Endothelial cell of umbilical vein (primary cell): ENCODE measurements around the gene KLC1. TPM values are rescaled to one million over a fixed set of nuclear protein-coding genes. Genes with fewer than 3 reads are reported as not detected.

ENCODE experiments used
- BruUV-seq: library from RNA; stranded (reverse); fragments of 400-500 nt; replicated peaks from 2 replicates; lab custom pipeline; 2021; lab: Mats Ljungman, UMichigan
- CTCF ChIA-PET: fragments of 300-600, 350-600 bp; sonication (Branson Sonifier 250); formaldehyde crosslinking; loops from one replicate; lab custom pipeline; 2021; ENCODE audit warnings: antibody characterized with exemption, inconsistent platforms; lab: Charles Lee
- POLR2A ChIA-PET: fragments of 300-600, 350-600 bp; sonication (Branson Sonifier 250); formaldehyde crosslinking; loops from one replicate; lab custom pipeline; 2021; ENCODE audit warnings: antibody characterized with exemption, inconsistent platforms; lab: Charles Lee
- DNase-seq: peaks from one replicate; pipeline ENCODE4 v3.0.0-alpha.2; 2011; ENCODE audit warnings: low read depth, low spot score
- FAIRE-seq: peaks from 2 replicates; lab custom pipeline; 2011; peaks lifted over from hg19 to GRCh38; lab: Jason Lieb, UNC
- H2AFZ ChIP-seq: 2 replicates; pipeline ENCODE4 v1.6.0; 2012; ENCODE audit warnings: low read depth, low read length, control low read depth, inconsistent platforms
- H3K27ac ChIP-seq: 2 replicates; pipeline ENCODE4 v1.5.1; 2011; ENCODE audit warnings: low read depth, mild to moderate bottlenecking, control low read depth, low read length, moderate library complexity; ENCODE audit not compliant: insufficient read depth
- H3K27me3 ChIP-seq, 2 experiments: 2 replicates each; pipeline versions ENCODE4 v1.6.0 to v1.6.1; 2011; ENCODE audit warnings: low read length in 2 of 2, mixed read lengths in 1 of 2; ENCODE audit not compliant: control insufficient read depth in 2 of 2, insufficient read depth in 2 of 2
- H3K36me3 ChIP-seq, 2 experiments: 2 replicates in 1 of 2; 3 replicates in 1 of 2; pipeline ENCODE4 v1.5.1; 2011; ENCODE audit warnings: low read length in 2 of 2, mild to moderate bottlenecking in 1 of 2, moderate library complexity in 1 of 2; ENCODE audit not compliant: control insufficient read depth in 2 of 2, insufficient read depth in 2 of 2; ENCODE audit errors: extremely low read depth in 1 of 2
- H3K4me1 ChIP-seq: 3 replicates; pipeline ENCODE4 v1.5.1; 2011; ENCODE audit warnings: mild to moderate bottlenecking, low read length; ENCODE audit not compliant: control insufficient read depth, insufficient read depth; ENCODE audit errors: extremely low read depth
- H3K4me2 ChIP-seq: 2 replicates; pipeline ENCODE4 v1.6.1; 2011; ENCODE audit warnings: low read length, control low read depth, mixed read lengths; ENCODE audit not compliant: insufficient read depth
- H3K4me3 ChIP-seq, 3 experiments: fragments of 200-600 bp in 1 of 3; sonication (generic), shearing (Covaris generic) in 1 of 3; replicated peaks in 1 of 3; 2 replicates each; pipeline ENCODE4 v1.5.1; 2011 to 2016; ENCODE audit warnings: control low read depth in 3 of 3, low read length in 3 of 3, mild to moderate bottlenecking in 2 of 3, inconsistent platforms in 1 of 3, low read depth in 1 of 3, moderate library complexity in 1 of 3; ENCODE audit not compliant: insufficient read depth in 1 of 3
- H3K79me2 ChIP-seq: 2 replicates; pipeline ENCODE4 v1.6.0; 2012; ENCODE audit warnings: low read length, inconsistent platforms; ENCODE audit not compliant: control insufficient read depth, insufficient read depth
- H3K9ac ChIP-seq: replicated peaks from 2 replicates; pipeline ENCODE3; 2011; ENCODE audit warnings: low read length, control low read depth; ENCODE audit not compliant: insufficient read depth; ENCODE audit errors: extremely low read depth
- H3K9me1 ChIP-seq: replicated peaks from 3 replicates; pipeline ENCODE4 v1.6.0; 2011; ENCODE audit warnings: mild to moderate bottlenecking, low read length; ENCODE audit not compliant: control insufficient read depth, insufficient read depth; ENCODE audit errors: extremely low read depth
- H3K9me3 ChIP-seq: replicated peaks from 2 replicates; pipeline ENCODE4 v1.5.1; 2012; ENCODE audit warnings: low read length, inconsistent platforms; ENCODE audit not compliant: control insufficient read depth, insufficient read depth
- H4K20me1 ChIP-seq: replicated peaks from 2 replicates; pipeline ENCODE3; 2011; ENCODE audit warnings: mild to moderate bottlenecking, low read length; ENCODE audit not compliant: control insufficient read depth, insufficient read depth; ENCODE audit errors: extremely low read depth
- FOS ChIP-seq: IDR thresholded peaks from 2 replicates; pipeline ENCODE4 v1.6.1; 2011; ENCODE audit warnings: mild to moderate bottlenecking, low read length, moderate library complexity, borderline replicate concordance; ENCODE audit not compliant: insufficient read depth
- GATA2 ChIP-seq: IDR thresholded peaks from 2 replicates; pipeline ENCODE4 v1.7.0; 2011; ENCODE audit warnings: low read depth, mild to moderate bottlenecking, moderate library complexity, mixed read lengths, low read length; ENCODE audit not compliant: insufficient read length, insufficient read depth
- JUN ChIP-seq: IDR thresholded peaks from 2 replicates; pipeline ENCODE4 v1.6.1; 2011; ENCODE audit warnings: borderline replicate concordance, low read depth; ENCODE audit not compliant: insufficient read length, insufficient read depth
- POLR2A ChIP-seq: IDR thresholded peaks from 2 replicates; pipeline ENCODE4 v1.6.1; 2012; ENCODE audit warnings: low read depth, mild to moderate bottlenecking, control low read depth, low read length
- POLR2AphosphoS5 ChIP-seq: IDR thresholded peaks from 2 replicates; pipeline ENCODE4 v1.6.1; 2012; ENCODE audit warnings: low read depth, mild to moderate bottlenecking, control low read depth, low read length, moderate library complexity; ENCODE audit not compliant: insufficient read depth
- dilution Hi-C: fragments of 300-500 bp; cut with MboI; formaldehyde crosslinking; loops from one replicate; pipeline ENCODE4 v1.15.0; 2019; ENCODE audit warnings: low sequenced_read_pairs; ENCODE audit not compliant: extremely low pct_ligation_motif_present
- intact Hi-C: fragments of 100-400 bp; cut with micrococcal nuclease; formaldehyde crosslinking; loops from one replicate; pipeline ENCODE4 v1.10.0; 2022
- polyA plus RNA-seq, 4 experiments: library from polyadenylated mRNA; depleted of rRNA in 3 of 4; stranded (reverse) in 3 of 4; unstranded in 1 of 4; fragments of >200 nt; gene quantifications; 2 replicates each; pipeline versions ENCODE4 v1.2.1 to v1.2.3, GENCODE V29; 2011 to 2012; ENCODE audit warnings: missing spikeins in 1 of 4
- total RNA-seq: library from RNA; stranded (reverse); gene quantifications from 2 replicates; pipeline ENCODE4 v1.2.3, GENCODE V29; 2021
- TF ChIP-seq, protein P1 (sequence below): IDR thresholded peaks from 2 replicates; pipeline ENCODE4 v1.6.1; 2011; ENCODE audit not compliant: insufficient read depth, insufficient read length
- TF ChIP-seq, protein P2 (sequence below), 2 donors: IDR thresholded peaks; 1 replicate in 1 of 2; 2 replicates in 1 of 2; pipeline ENCODE4 v1.5.1; 2011; ENCODE audit warnings: low read length in 2 of 2, mild to moderate bottlenecking in 2 of 2, moderate library complexity in 2 of 2, control low read depth in 1 of 2, inconsistent platforms in 1 of 2, low read depth in 1 of 2; ENCODE audit not compliant: insufficient read depth in 1 of 2; ENCODE audit errors: extremely low read depth in 1 of 2

KLC1 gene
- total and polyA plus RNA-seq, 2 donors (not counting 3 experiments of a cell fraction or from before 2014, with no cell fraction given), result 124 to 233 TPM

DNA sequence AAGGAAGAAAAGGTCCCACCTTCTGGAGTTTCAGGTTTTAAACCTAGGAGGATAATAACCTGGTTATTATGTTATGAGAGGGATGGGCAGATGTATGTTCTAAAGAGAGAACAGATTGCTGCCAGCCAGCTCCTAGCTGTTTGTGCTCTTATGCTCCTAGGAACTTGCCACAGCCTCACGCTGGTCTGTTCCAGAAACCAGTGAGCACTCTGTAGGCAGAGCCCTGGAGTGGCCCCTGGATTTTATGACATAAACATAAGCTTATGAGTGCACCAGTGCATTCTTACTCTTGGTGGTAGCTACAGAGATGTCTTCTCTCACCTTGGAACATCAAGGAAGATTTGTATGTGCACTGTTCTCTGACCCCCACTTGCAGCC is 27.7 kb downstream of the KLC1 start:
- no peaks in the 10 kb centered on the region for H3K9me1 ChIP-seq
- TF ChIP-seq, protein P1, sequence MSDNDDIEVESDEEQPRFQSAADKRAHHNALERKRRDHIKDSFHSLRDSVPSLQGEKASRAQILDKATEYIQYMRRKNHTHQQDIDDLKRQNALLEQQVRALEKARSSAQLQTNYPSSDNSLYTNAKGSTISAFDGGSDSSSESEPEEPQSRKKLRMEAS, result no peak
- TF ChIP-seq JUN (no peak), GATA2 (no peak), POLR2A (no peak), POLR2AphosphoS5 (no peak), FOS (no peak)
- TF ChIP-seq, protein P2, sequence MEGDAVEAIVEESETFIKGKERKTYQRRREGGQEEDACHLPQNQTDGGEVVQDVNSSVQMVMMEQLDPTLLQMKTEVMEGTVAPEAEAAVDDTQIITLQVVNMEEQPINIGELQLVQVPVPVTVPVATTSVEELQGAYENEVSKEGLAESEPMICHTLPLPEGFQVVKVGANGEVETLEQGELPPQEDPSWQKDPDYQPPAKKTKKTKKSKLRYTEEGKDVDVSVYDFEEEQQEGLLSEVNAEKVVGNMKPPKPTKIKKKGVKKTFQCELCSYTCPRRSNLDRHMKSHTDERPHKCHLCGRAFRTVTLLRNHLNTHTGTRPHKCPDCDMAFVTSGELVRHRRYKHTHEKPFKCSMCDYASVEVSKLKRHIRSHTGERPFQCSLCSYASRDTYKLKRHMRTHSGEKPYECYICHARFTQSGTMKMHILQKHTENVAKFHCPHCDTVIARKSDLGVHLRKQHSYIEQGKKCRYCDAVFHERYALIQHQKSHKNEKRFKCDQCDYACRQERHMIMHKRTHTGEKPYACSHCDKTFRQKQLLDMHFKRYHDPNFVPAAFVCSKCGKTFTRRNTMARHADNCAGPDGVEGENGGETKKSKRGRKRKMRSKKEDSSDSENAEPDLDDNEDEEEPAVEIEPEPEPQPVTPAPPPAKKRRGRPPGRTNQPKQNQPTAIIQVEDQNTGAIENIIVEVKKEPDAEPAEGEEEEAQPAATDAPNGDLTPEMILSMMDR (IDR thresholded peaks at IDR 0.05; ENCODE audit: extremely low read depth in 1 of 2, insufficient read depth in 1 of 2, low read depth in 1 of 2, low read length in 2 of 2), result no peak
- H3K36me3 ChIP-seq, result peaks cover 19 to 30% of the 10 kb centered on the region in 2 experiments
- BruUV-seq, result no TSS peak
- H3K4me2 ChIP-seq, result no peak overlapping the region
- no peaks in the 10 kb centered on the region for H3K4me1 ChIP-seq
- dilution Hi-C loops, result no loop called here
- no peak overlapping the region for H2AFZ ChIP-seq
- no peak overlapping the region for H3K4me3 ChIP-seq
- no peaks in the 10 kb centered on the region for H3K9me3 ChIP-seq
- peaks cover 61% of the 10 kb centered on the region for H3K79me2 ChIP-seq
- H3K9ac ChIP-seq, result no peak overlapping the region
- H3K27ac ChIP-seq, result no peak overlapping the region
- POLR2A ChIA-PET, result interaction anchor here (0.6 kb wide), 1 partner anchor 64 kb away, joined by 4 read pairs; no protein-coding TSS in a partner anchor
- H4K20me1 ChIP-seq, result peaks cover 4% of the 10 kb centered on the region
- CTCF ChIA-PET, result interaction anchor here (0.9 to 1.4 kb wide), 2 partner anchors 21 to 43 kb away, joined by 3 to 4 read pairs; no protein-coding TSS in a partner anchor
- DNase-seq, result no peak
- intact Hi-C loops, result no loop called here
- FAIRE-seq, result no peak
- no peaks in the 10 kb centered on the region for H3K27me3 ChIP-seq
